ENCODE results near the gene KRT81.

- TF ChIP-seq CTCF (IDR thresholded peaks at IDR 0.05) = no peak
- no peak for TF ChIP-seq POLR2A (IDR thresholded peaks at IDR 0.05; ENCODE audit: low read depth)
- no peak for TF ChIP-seq EP300 (IDR thresholded peaks at IDR 0.05)
Observed at GRCh38 chr12:52243259-52243855, 48.0 kb downstream of the KRT81 start.

All from esophagus muscularis mucosa (tissue), 4 donors.